ENCODE data around the gene CCDC88B.

CCDC88B gene

DNA sequence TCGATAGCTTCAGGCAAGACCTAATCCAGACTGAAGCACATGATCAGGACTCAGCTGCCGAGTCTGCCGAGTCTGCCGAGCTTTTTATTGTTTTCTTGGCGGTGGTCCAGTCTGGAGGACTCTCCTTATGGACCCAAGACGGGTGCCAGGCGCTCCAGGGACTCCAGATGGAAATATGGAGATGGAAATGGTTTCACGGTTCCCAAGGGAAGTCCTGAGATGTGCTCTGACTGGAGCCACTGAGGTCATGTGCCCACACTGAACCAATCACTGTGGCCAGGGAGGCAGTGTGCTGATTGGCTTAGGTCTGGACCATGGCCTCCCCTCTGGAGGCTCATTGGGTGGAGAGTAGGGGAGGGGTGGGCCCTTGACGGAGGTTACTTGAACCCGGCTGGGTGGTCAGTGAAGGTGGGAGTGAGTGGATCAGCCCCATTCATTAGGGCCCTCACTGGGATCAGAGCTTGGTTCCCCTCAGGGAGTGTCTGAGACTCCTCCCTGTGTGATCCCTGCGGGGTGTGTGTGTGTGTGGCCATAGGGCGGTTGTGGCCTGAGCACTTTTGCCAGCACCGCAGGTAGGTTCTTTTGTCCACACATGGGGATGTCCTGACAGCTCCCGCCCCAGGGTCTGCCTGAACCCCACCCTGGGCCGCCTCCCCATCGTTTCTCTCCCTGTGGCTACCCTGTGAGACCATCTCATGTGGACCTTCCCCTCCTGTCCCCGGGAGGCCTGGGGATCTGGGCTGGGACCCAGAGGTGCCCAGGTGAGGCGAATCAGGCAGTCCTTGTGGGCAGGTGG lies 33.0 kb downstream of the CCDC88B start:
- DNase-seq: no peak
- Histone ChIP-seq H3K9me3 (ENCODE audit: insufficient read depth, low read length, severe bottlenecking) (no peaks in the 10 kb centered on the region), H3K4me3 (ENCODE audit: low read depth in 1 of 2, low read length in 2 of 2) (no peak overlapping the region), H3K27me3 (ENCODE audit: insufficient read depth, low read length, poor library complexity) (no peaks in the 10 kb centered on the region), H4K20me1 (ENCODE audit: insufficient read depth, low read length) (no peaks in the 10 kb centered on the region), H3K79me2 (ENCODE audit: insufficient read depth, low read length) (no peaks in the 10 kb centered on the region), H3K36me3 (ENCODE audit: insufficient read depth, low read length) (peaks cover 20% of the 10 kb centered on the region), H3K9ac (ENCODE audit: low read depth, low read length) (no peak overlapping the region), H3K4me1 (ENCODE audit: insufficient read depth, low read length) (no peaks in the 10 kb centered on the region), H3K4me2 (ENCODE audit: insufficient read depth, low read length) (no peak overlapping the region), H3K27ac (ENCODE audit: low read length) (no peak overlapping the region), H2AFZ (ENCODE audit: low read depth, low read length) (no peak overlapping the region)
- peak; percentile 62 for ATAC-seq (ENCODE audit: insufficient read depth, low read depth)
- TF ChIP-seq, protein P1, sequence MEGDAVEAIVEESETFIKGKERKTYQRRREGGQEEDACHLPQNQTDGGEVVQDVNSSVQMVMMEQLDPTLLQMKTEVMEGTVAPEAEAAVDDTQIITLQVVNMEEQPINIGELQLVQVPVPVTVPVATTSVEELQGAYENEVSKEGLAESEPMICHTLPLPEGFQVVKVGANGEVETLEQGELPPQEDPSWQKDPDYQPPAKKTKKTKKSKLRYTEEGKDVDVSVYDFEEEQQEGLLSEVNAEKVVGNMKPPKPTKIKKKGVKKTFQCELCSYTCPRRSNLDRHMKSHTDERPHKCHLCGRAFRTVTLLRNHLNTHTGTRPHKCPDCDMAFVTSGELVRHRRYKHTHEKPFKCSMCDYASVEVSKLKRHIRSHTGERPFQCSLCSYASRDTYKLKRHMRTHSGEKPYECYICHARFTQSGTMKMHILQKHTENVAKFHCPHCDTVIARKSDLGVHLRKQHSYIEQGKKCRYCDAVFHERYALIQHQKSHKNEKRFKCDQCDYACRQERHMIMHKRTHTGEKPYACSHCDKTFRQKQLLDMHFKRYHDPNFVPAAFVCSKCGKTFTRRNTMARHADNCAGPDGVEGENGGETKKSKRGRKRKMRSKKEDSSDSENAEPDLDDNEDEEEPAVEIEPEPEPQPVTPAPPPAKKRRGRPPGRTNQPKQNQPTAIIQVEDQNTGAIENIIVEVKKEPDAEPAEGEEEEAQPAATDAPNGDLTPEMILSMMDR (IDR thresholded peaks at IDR 0.05; ENCODE audit: borderline replicate concordance, extremely low read depth, low read length, poor library complexity, severe bottlenecking): no peak
- no peak for TF ChIP-seq EZH2 (IDR thresholded peaks at IDR 0.05; ENCODE audit: borderline replicate concordance, low read depth, low read length, severe bottlenecking)

DNA sequence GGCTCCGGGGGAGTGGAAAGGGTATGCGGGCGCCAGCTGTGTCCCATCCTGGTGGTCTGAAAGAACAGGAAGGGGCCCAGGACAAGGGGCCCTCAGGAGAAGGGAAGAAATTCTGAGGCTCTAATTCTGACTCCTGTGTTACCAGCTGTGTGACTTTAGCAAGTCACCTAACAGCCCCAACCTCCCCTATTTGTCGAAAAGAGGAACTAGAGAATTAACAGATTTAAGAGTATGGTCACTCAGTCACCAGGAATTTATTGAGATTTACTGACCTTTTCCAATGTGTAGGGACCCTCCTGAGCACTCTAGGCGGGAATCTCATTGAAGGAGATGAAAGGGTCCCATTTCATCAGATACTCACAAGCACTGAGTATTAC lies 33.6 kb downstream of the CCDC88B start:
- Histone ChIP-seq H3K4me1 (ENCODE audit: insufficient read depth, low read length) (no peaks in the 10 kb centered on the region), H2AFZ (ENCODE audit: low read depth, low read length) (no peak overlapping the region), H4K20me1 (ENCODE audit: insufficient read depth, low read length) (no peaks in the 10 kb centered on the region), H3K27me3 (ENCODE audit: insufficient read depth, low read length, poor library complexity) (no peaks in the 10 kb centered on the region), H3K9me3 (ENCODE audit: insufficient read depth, low read length, severe bottlenecking) (no peaks in the 10 kb centered on the region), H3K4me2 (ENCODE audit: insufficient read depth, low read length) (no peak overlapping the region), H3K36me3 (ENCODE audit: insufficient read depth, low read length) (peaks cover 14% of the 10 kb centered on the region), H3K9ac (ENCODE audit: low read depth, low read length) (no peak overlapping the region), H3K27ac (ENCODE audit: low read length) (no peak overlapping the region), H3K79me2 (ENCODE audit: insufficient read depth, low read length) (no peaks in the 10 kb centered on the region), H3K4me3 (ENCODE audit: low read depth in 1 of 2, low read length in 2 of 2) (no peak overlapping the region)
- ATAC-seq (ENCODE audit: insufficient read depth, low read depth) (no peak), DNase-seq (no peak)
- no peak for TF ChIP-seq EZH2 (IDR thresholded peaks at IDR 0.05; ENCODE audit: borderline replicate concordance, low read depth, low read length, severe bottlenecking)
- TF ChIP-seq, protein P1 (IDR thresholded peaks at IDR 0.05; ENCODE audit: borderline replicate concordance, extremely low read depth, low read length, poor library complexity, severe bottlenecking): no peak

DNA sequence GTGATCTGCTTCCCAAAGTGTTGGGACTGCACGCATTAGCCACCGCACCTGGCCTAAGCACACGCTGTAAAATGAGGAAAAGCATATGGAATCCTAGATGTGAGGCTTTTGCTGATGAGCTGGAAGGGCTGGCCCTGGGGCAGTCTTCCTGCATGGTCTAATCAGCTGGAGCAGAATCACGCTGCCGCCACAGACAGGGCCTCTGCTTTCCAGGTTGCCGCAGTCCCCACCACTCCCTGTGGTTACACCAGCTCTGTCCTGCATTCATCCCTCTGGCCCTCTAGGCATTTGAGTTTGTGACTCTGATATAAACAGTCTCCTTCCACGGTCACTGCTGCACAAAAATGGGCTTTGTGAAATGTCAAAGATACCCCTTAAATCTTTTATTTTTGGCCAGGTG lies 36.1 kb downstream of the CCDC88B start:
- no peak overlapping the region for H2AFZ ChIP-seq (ENCODE audit: low read depth, low read length)
- H3K4me1 ChIP-seq (ENCODE audit: insufficient read depth, low read length): no peaks in the 10 kb centered on the region
- H3K36me3 ChIP-seq (ENCODE audit: insufficient read depth, low read length): no peaks in the 10 kb centered on the region
- TF ChIP-seq, protein P1 (IDR thresholded peaks at IDR 0.05; ENCODE audit: borderline replicate concordance, extremely low read depth, low read length, poor library complexity, severe bottlenecking): no peak
- TF ChIP-seq EZH2 (IDR thresholded peaks at IDR 0.05; ENCODE audit: borderline replicate concordance, low read depth, low read length, severe bottlenecking): no peak
- H4K20me1 ChIP-seq (ENCODE audit: insufficient read depth, low read length): no peaks in the 10 kb centered on the region
- no peak overlapping the region for H3K4me2 ChIP-seq (ENCODE audit: insufficient read depth, low read length)
- no peaks in the 10 kb centered on the region for H3K9me3 ChIP-seq (ENCODE audit: insufficient read depth, low read length, severe bottlenecking)
- ATAC-seq (ENCODE audit: insufficient read depth, low read depth): no peak
- H3K27me3 ChIP-seq (ENCODE audit: insufficient read depth, low read length, poor library complexity): no peaks in the 10 kb centered on the region
- no peak overlapping the region for H3K4me3 ChIP-seq (ENCODE audit: low read depth in 1 of 2, low read length in 2 of 2)
- no peak overlapping the region for H3K27ac ChIP-seq (ENCODE audit: low read length)
- no peak overlapping the region for H3K9ac ChIP-seq (ENCODE audit: low read depth, low read length)
- no peaks in the 10 kb centered on the region for H3K79me2 ChIP-seq (ENCODE audit: insufficient read depth, low read length)
- DNase-seq: no peak

Data from DND-41 (cell line).